ENCODE results near the gene FAM3C. TPM values are rescaled to one million over a fixed set of nuclear protein-coding genes. Genes with fewer than 3 reads are reported as not detected.

The FAM3C gene
- total RNA-seq, 4 donors from 2014 or later: 27.4 to 48.1 (median 31.8) TPM

DNA sequence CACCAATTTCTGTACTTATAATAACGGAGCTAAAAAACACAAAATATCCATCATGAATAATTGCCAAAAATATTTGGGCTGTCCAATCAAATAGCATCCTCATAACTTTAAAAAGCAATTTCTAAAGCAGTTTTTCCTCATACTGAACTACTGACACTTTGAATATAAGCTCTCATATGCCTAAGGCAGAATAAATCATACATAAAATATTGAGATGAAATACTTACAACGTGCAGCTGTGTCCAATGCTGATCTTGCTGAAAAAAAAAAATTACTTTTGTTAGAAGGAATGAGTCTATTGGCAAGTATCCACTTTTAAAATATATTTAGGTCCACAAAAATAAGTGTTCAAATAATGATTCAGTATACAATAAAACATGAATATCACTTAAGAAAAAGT lies 24.2 kb downstream of the FAM3C start:
- Histone ChIP-seq H3K4me3 (no peak overlapping the region), H3K4me1 (peaks cover 2 to 30% (median 7%) of the 10 kb centered on the region in 3 donors), H3K27me3 (no peaks in the 10 kb centered on the region), H3K36me3 (peaks cover 0 to 23% of the 10 kb centered on the region in 2 donors), H3K9me3 (no peaks in the 10 kb centered on the region), H3K27ac (no peak overlapping the region)
- no peak for TF ChIP-seq EP300 (IDR thresholded peaks at IDR 0.05)
- no peak for TF ChIP-seq POLR2AphosphoS5 (IDR thresholded peaks at IDR 0.05)
- TF ChIP-seq POLR2A (IDR thresholded peaks at IDR 0.05): no peak
- TF ChIP-seq, protein P1, sequence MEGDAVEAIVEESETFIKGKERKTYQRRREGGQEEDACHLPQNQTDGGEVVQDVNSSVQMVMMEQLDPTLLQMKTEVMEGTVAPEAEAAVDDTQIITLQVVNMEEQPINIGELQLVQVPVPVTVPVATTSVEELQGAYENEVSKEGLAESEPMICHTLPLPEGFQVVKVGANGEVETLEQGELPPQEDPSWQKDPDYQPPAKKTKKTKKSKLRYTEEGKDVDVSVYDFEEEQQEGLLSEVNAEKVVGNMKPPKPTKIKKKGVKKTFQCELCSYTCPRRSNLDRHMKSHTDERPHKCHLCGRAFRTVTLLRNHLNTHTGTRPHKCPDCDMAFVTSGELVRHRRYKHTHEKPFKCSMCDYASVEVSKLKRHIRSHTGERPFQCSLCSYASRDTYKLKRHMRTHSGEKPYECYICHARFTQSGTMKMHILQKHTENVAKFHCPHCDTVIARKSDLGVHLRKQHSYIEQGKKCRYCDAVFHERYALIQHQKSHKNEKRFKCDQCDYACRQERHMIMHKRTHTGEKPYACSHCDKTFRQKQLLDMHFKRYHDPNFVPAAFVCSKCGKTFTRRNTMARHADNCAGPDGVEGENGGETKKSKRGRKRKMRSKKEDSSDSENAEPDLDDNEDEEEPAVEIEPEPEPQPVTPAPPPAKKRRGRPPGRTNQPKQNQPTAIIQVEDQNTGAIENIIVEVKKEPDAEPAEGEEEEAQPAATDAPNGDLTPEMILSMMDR (IDR thresholded peaks at IDR 0.05): no peak
- no peak for ATAC-seq
- WGBS, 2 donors (ENCODE audit: low coverage in 1 of 2): 46 to 54% methylated on average over 2 of the region's 2 CpGs

DNA sequence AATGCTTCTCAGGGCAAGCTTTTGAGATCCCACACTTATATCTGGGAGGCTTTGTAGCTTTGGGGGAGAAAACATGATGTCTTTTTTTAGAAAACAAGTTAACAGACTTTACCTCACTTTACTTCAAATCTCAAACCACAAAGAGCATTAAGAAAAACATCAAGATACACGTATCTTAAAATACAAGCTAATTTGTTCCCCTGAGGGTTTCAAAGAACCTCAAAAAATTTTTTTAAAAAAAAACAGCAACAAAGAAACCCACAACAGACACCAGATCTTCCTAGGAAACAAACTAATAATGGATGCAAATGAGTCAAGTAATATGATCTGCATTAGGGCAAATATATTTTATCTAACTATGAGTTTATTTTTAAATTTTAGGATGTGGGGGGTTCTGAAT lies 24.7 kb downstream of the FAM3C start:
- TF ChIP-seq, protein P1 (IDR thresholded peaks at IDR 0.05): no peak
- TF ChIP-seq POLR2AphosphoS5 (IDR thresholded peaks at IDR 0.05) (no peak), POLR2A (IDR thresholded peaks at IDR 0.05) (no peak), EP300 (IDR thresholded peaks at IDR 0.05) (no peak)
- no peak for ATAC-seq
- peaks cover 0 to 17% of the 10 kb centered on the region in 2 donors for H3K36me3 ChIP-seq
- H3K27ac ChIP-seq: no peak overlapping the region
- no peaks in the 10 kb centered on the region for H3K27me3 ChIP-seq
- no peak overlapping the region for H3K4me3 ChIP-seq
- H3K4me1 ChIP-seq: peaks cover 2 to 34% (median 7%) of the 10 kb centered on the region in 3 donors
- H3K9me3 ChIP-seq: no peaks in the 10 kb centered on the region
- WGBS, 2 donors (ENCODE audit: low coverage in 1 of 2): 61% methylated on average over 1 of the region's 1 CpG; no CpG with 5 or more reads in 1 of the 2 donors

DNA sequence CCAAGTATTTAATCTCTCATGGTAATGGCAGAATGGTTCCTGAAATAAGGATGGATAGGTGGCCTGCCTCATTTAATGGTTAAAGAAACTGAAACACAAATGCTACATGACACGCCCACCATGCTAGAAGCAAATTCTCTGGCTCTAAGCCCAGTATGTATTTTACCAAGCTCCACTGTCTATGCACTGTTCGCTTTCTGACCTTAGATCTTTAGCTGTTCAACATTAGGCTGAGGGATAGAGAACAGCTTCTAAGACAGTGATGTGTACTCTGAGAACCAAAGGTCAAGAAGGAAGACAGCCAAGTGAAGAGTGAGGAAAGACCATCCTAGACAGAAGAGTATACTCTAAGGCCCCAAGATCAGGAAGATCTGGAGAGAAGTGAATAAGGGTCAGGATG lies 26.6 kb downstream of the FAM3C start:
- Histone ChIP-seq H3K36me3 (peaks cover 0 to 4% of the 10 kb centered on the region in 2 donors), H3K27me3 (no peaks in the 10 kb centered on the region), H3K4me1 (peaks cover 2 to 34% (median 7%) of the 10 kb centered on the region in 3 donors), H3K4me3 (no peak overlapping the region), H3K9me3 (no peaks in the 10 kb centered on the region), H3K27ac (no peak overlapping the region)
- 41 to 53% methylated on average over 2 of the region's 2 CpGs for WGBS, 2 donors (ENCODE audit: low coverage in 1 of 2)
- TF ChIP-seq POLR2A (IDR thresholded peaks at IDR 0.05) (no peak), EP300 (IDR thresholded peaks at IDR 0.05) (no peak), POLR2AphosphoS5 (IDR thresholded peaks at IDR 0.05) (no peak)
- no peak for ATAC-seq

- no peaks in the 10 kb centered on the region for H3K27me3 ChIP-seq
- no peak overlapping the region for H3K27ac ChIP-seq
- TF ChIP-seq, protein P1 (IDR thresholded peaks at IDR 0.05): peak; percentile 62 to 75 (median 65)
- TF ChIP-seq POLR2A (IDR thresholded peaks at IDR 0.05) (no peak), EP300 (IDR thresholded peaks at IDR 0.05) (no peak)
- H3K4me3 ChIP-seq: no peak overlapping the region
- peaks cover 0 to 18% (median 0%) of the 10 kb centered on the region in 3 donors for H3K4me1 ChIP-seq
- no peaks in the 10 kb centered on the region for H3K9me3 ChIP-seq
- WGBS, 2 donors (ENCODE audit: low coverage in 1 of 2): 16 to 32% methylated on average over 2 of the region's 2 CpGs
- ATAC-seq: no peak
- H3K36me3 ChIP-seq: peaks cover 0 to 17% of the 10 kb centered on the region in 2 donors
Measured at GRCh38 chr7:121366852-121367431, 29.2 kb downstream of the FAM3C start.

DNA sequence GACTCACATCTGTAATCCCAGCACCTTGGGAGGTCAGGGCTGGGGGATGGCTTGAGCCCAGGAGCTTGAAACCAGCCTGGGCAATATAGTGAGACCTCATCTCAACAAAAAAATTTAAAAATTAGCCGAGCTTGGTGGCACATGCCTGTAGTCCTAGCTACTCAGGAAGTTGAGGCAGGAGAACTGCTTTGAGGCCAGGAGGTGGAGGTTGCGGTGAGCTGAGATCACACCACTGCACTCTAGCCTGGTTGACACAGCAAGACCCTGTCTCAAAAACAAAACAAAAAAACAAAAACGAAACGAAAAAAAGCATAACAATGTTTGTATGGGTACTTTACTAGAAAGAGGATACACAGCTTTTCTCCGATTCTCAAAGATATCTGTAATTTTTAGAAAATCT lies 35.5 kb downstream of the FAM3C start:
- Histone ChIP-seq H3K9me3 (no peaks in the 10 kb centered on the region), H3K27me3 (no peaks in the 10 kb centered on the region), H3K4me3 (no peak overlapping the region), H3K27ac (no peak overlapping the region), H3K36me3 (peaks cover 0 to 63% of the 10 kb centered on the region in 2 donors), H3K4me1 (no peaks in the 10 kb centered on the region)
- 74 to 93% methylated on average over 3 to 4 of the region's 5 CpGs for whole genome bisulfite sequencing, 2 donors (ENCODE audit: low coverage in 1 of 2)
- no peak for ATAC-seq
- TF ChIP-seq EP300 (IDR thresholded peaks at IDR 0.05): no peak
- no peak for TF ChIP-seq POLR2A (IDR thresholded peaks at IDR 0.05)
- no peak for TF ChIP-seq POLR2AphosphoS5 (IDR thresholded peaks at IDR 0.05)
- TF ChIP-seq, protein P1 (IDR thresholded peaks at IDR 0.05): no peak

Data from gastroesophageal sphincter (tissue), 4 donors.